K562 (cell line): Measurements from ENCODE around the gene SGSM2. TPM values are rescaled to one million over a fixed set of nuclear protein-coding genes. Genes with fewer than 3 reads are reported as not detected.
A peak's percentile ranks its signal among the peaks of the same experiment; 100 is the strongest.

Experiments
- ATAC-seq: fragments of 200-7000 bp; cut with Tn5 transposase; 3 replicates; pipeline ENCODE4 v1.9.1; 2020; ENCODE audit warnings: moderate library complexity
- BruUV-seq: library from RNA; stranded (reverse); fragments of 400-500 nt; replicated peaks from 2 replicates; lab custom pipeline; 2021; lab: Mats Ljungman, UMichigan
- CTCF ChIA-PET: fragments of 300-600 bp; formaldehyde crosslinking; extraction: SDS; loops from one replicate; lab custom pipeline; 2021; ENCODE audit warnings: low intra/inter-chr PET ratio; lab: Yijun Ruan, JAX
- POLR2A ChIA-PET: fragments of 300-600, 350-650 bp; sonication (Branson Sonifier 250); formaldehyde crosslinking; extraction: SDS; loops from one replicate; lab custom pipeline; 2021; ENCODE audit warnings: antibody characterized with exemption, inconsistent platforms; lab: Yijun Ruan, JAX
- DNase-seq, 4 experiments: peaks; one replicate each; pipeline versions ENCODE4 v3.0.0 to v3.0.0-alpha.2; 2011 to 2018; ENCODE audit warnings: low spot score in 3 of 4, mixed read lengths in 3 of 4; ENCODE audit errors: extremely low read depth in 1 of 4
- FAIRE-seq: peaks from 2 replicates; lab custom pipeline; 2011; peaks lifted over from hg19 to GRCh38; lab: Jason Lieb, UNC
- H2AFZ ChIP-seq: 2 replicates; pipeline ENCODE4 v1.6.0; 2011; ENCODE audit warnings: low read depth, low read length, control low read depth, inconsistent platforms
- H3K27ac ChIP-seq: fragments of 200-600 bp; 3 replicates; pipeline ENCODE4 v1.8.0; 2011; ENCODE audit warnings: low read depth, mild to moderate bottlenecking, control low read depth, inconsistent platforms, low read length, moderate library complexity, mixed read lengths; ENCODE audit errors: extremely low read depth
- H3K27me3 ChIP-seq, 2 experiments: fragments of 300-600 bp in 1 of 2; 2 replicates in 1 of 2; 3 replicates in 1 of 2; pipeline versions ENCODE4 v1.6.0 to v1.8.0; 2011; ENCODE audit warnings: inconsistent platforms in 2 of 2, low read length in 2 of 2, mild to moderate bottlenecking in 1 of 2, mixed read lengths in 1 of 2, moderate library complexity in 1 of 2; ENCODE audit not compliant: control insufficient read depth in 2 of 2, insufficient read depth in 2 of 2
- H3K36me3 ChIP-seq: fragments of 300-600 bp; 3 replicates; pipeline ENCODE4 v1.8.0; 2011; ENCODE audit warnings: mild to moderate bottlenecking, low read length, inconsistent platforms; ENCODE audit not compliant: control insufficient read depth, insufficient read depth
- H3K4me1 ChIP-seq, 2 experiments: fragments of 200-600 bp in 1 of 2; replicated peaks in 1 of 2; 2 replicates in 1 of 2; 3 replicates in 1 of 2; pipeline versions ENCODE4 v1.5.1 to v1.8.0; 2011; ENCODE audit warnings: inconsistent platforms in 2 of 2, low read length in 2 of 2, mild to moderate bottlenecking in 1 of 2, mixed read lengths in 1 of 2, moderate library complexity in 1 of 2; ENCODE audit not compliant: control insufficient read depth in 2 of 2, insufficient read depth in 2 of 2
- H3K4me2 ChIP-seq: 2 replicates; pipeline ENCODE4 v1.6.1; 2011; ENCODE audit warnings: low read length, control low read depth, inconsistent platforms, mixed read lengths; ENCODE audit not compliant: insufficient read depth
- H3K4me3 ChIP-seq: fragments of 200-600 bp; sonication (generic), shearing (Covaris generic); 2 replicates; pipeline ENCODE4 v1.5.1; 2016; ENCODE audit warnings: control low read depth, inconsistent platforms
- H3K79me2 ChIP-seq: fragments of 200-600 bp; 3 replicates; pipeline ENCODE4 v1.8.0; 2011; ENCODE audit warnings: low read length, inconsistent platforms; ENCODE audit not compliant: control insufficient read depth, insufficient read depth
- H3K9ac ChIP-seq, 2 experiments: 2 replicates each; pipeline versions ENCODE4 v1.6.0 to v1.6.1; 2011; ENCODE audit warnings: low read depth in 2 of 2, low read length in 2 of 2, control low read depth in 1 of 2, inconsistent platforms in 1 of 2, mild to moderate bottlenecking in 1 of 2, mixed read lengths in 1 of 2; ENCODE audit not compliant: insufficient read depth in 1 of 2
- H3K9me1 ChIP-seq: one replicate; pipeline ENCODE4 v1.6.0; 2011; ENCODE audit warnings: inconsistent platforms, mild to moderate bottlenecking, low read length, moderate library complexity; ENCODE audit not compliant: control insufficient read depth, insufficient read depth
- H3K9me3 ChIP-seq: replicated peaks from 2 replicates; pipeline ENCODE4 v1.5.1; 2011; ENCODE audit warnings: low read depth, low read length, inconsistent platforms; ENCODE audit not compliant: control insufficient read depth, insufficient read depth
- H4K20me1 ChIP-seq: replicated peaks from 2 replicates; pipeline ENCODE4 v1.6.1; 2011; ENCODE audit warnings: low read length, inconsistent platforms, mixed read lengths; ENCODE audit not compliant: control insufficient read depth, insufficient read depth
- CBX1 ChIP-seq: sonication (generic); IDR thresholded peaks from 2 replicates; pipeline ENCODE4 v1.6.1; 2016; ENCODE audit warnings: antibody characterized with exemption, low read depth, mild to moderate bottlenecking
- E2F5 ChIP-seq: sonication (generic); formaldehyde crosslinking; IDR thresholded peaks from 2 replicates; pipeline ENCODE4 v1.8.0; 2022; ENCODE audit warnings: mild to moderate bottlenecking, missing genetic modification reagents
- ETS2 ChIP-seq: IDR thresholded peaks from 2 replicates; pipeline ENCODE4 v1.6.1; 2016; ENCODE audit warnings: borderline replicate concordance, missing genetic modification characterization, mild to moderate bottlenecking, moderate library complexity, missing compliant biosample characterization; ENCODE audit not compliant: poor library complexity, severe bottlenecking
- MEIS2 ChIP-seq: fragments of 450-650 bp; IDR thresholded peaks from 2 replicates; pipeline ENCODE4 v1.6.1; 2014; ENCODE audit warnings: mild to moderate bottlenecking; ENCODE audit not compliant: partially characterized antibody
- NCOR1 ChIP-seq: fragments of 450-650 bp; IDR thresholded peaks from 2 replicates; pipeline ENCODE4 v1.6.1; 2016; ENCODE audit warnings: mild to moderate bottlenecking, moderate library complexity
- NFIC ChIP-seq: fragments of 450-650 bp; IDR thresholded peaks from 2 replicates; pipeline ENCODE4 v1.6.1; 2017; ENCODE audit warnings: mild to moderate bottlenecking, inconsistent platforms
- RBM39 ChIP-seq: fragments of 200-400 bp; formaldehyde crosslinking; optimal IDR thresholded peaks from 2 replicates; pipeline ENCODE3; 2018; ENCODE audit warnings: low read depth, low read length
- TBP ChIP-seq: optimal IDR thresholded peaks from 2 replicates; pipeline ENCODE3; 2011; ENCODE audit warnings: low read depth, low read length, improper control_type of control experiment
- ZBTB1 ChIP-seq: sonication (generic); formaldehyde crosslinking; IDR thresholded peaks from 2 replicates; pipeline ENCODE4 v1.8.1; 2023; ENCODE audit warnings: missing genetic modification reagents, low read depth, mild to moderate bottlenecking, borderline replicate concordance
- ZFP30 ChIP-seq: fragments of 250-450 bp; sonication (Bioruptor Pico); IDR thresholded peaks from 2 replicates; pipeline ENCODE4 v1.8.0; 2022; ENCODE audit warnings: moderate library complexity, mild to moderate bottlenecking, inconsistent platforms, borderline replicate concordance
- ZNF146 ChIP-seq: IDR thresholded peaks from one replicate; pipeline ENCODE4 v1.6.1; 2018; ENCODE audit warnings: missing compliant biosample characterization; ENCODE audit not compliant: unreplicated experiment
- ZNF217 ChIP-seq: sonication (generic); formaldehyde crosslinking; IDR thresholded peaks from 2 replicates; pipeline ENCODE4 v1.8.0; 2022; ENCODE audit warnings: mild to moderate bottlenecking, missing genetic modification reagents
- ZNF830 ChIP-seq: fragments of 250-450 bp; sonication (Bioruptor Pico); IDR thresholded peaks from 2 replicates; pipeline ENCODE4 v1.5.0; 2021; ENCODE audit warnings: mild to moderate bottlenecking
- whole genome bisulfite sequencing: fragments of 100-300 bp; shearing (Covaris generic); methylation state at CpG from one replicate; pipeline ENCODE4 v1.1.6; 2016; ENCODE audit warnings: low coverage, mixed read lengths; ENCODE audit not compliant: insufficient coverage; ENCODE audit errors: missing lambda C conversion rate; 5-methylcytosine and 5-hydroxymethylcytosine counted together
- in situ Hi-C: fragments of 300-500 bp; cut with MboI; formaldehyde crosslinking; loops from 4 replicates; pipeline ENCODE4 v1.15.0; 2018; ENCODE audit warnings: inconsistent platforms, mixed read lengths
- intact Hi-C: fragments of 100-400 bp; cut with micrococcal nuclease; formaldehyde crosslinking; loops from 2 replicates; pipeline ENCODE4 v1.14.2; 2022
- polyA plus RNA-seq, 8 experiments: library from polyadenylated mRNA; depleted of rRNA in 4 of 8; stranded (reverse) in 5 of 8; unstranded in 3 of 8; fragments of >200 nt; fragmentation: Nextera tagmentation in 2 of 8; fragmentation: Illumina TruSeq in 1 of 8; extraction: Ambion mirVana in 2 of 8; extraction: Trizol in 1 of 8; gene quantifications; 2 replicates each; pipeline versions ENCODE4 v1.2.1 to v1.2.3, GENCODE V29; 2011 to 2014; ENCODE audit warnings: inconsistent platforms in 1 of 8, missing spikeins in 1 of 8
- total RNA-seq, 7 experiments: library from RNA; depleted of rRNA in 6 of 7; stranded (reverse); fragments of >200 nt in 6 of 7; fragmentation: Illumina TruSeq in 2 of 7; extraction: Trizol in 2 of 7; gene quantifications; 2 replicates each; pipeline versions ENCODE4 v1.2.1 to v1.2.3, GENCODE V29; 2011 to 2021; ENCODE audit warnings: low replicate concordance in 1 of 7
- TF ChIP-seq, protein P1 (sequence below): fragments of 450-650 bp; formaldehyde crosslinking; IDR thresholded peaks from 2 replicates; pipeline ENCODE4 v1.4.0; 2020; ENCODE audit warnings: mild to moderate bottlenecking, moderate library complexity
- TF ChIP-seq, protein P2 (sequence below), 2 experiments: fragments of 450-650 bp; conservative IDR thresholded peaks; 2 replicates each; pipeline ENCODE4 v1.6.1; 2017; ENCODE audit warnings: mild to moderate bottlenecking in 2 of 2, moderate library complexity in 2 of 2

Gene SGSM2
- total and polyA plus RNA-seq, 9 of the 15 experiments (the other 6 are each of a cell fraction or from before 2014, with no cell fraction given), result 0.20 to 26.3 (median 14.8) TPM

- TF ChIP-seq ETS2 (tag) (no peak), NFIC (0 out of 2 replicates have a peak, but pooled peaks have one; percentile 12), MEIS2 (peak; percentile 44), RBM39 (no peak)
Measured at GRCh38 chr17:2303204-2304188, 33.8 kb upstream of the SGSM2 start, which contains the start of the genes SMG6 and SRR (continued).

DNA sequence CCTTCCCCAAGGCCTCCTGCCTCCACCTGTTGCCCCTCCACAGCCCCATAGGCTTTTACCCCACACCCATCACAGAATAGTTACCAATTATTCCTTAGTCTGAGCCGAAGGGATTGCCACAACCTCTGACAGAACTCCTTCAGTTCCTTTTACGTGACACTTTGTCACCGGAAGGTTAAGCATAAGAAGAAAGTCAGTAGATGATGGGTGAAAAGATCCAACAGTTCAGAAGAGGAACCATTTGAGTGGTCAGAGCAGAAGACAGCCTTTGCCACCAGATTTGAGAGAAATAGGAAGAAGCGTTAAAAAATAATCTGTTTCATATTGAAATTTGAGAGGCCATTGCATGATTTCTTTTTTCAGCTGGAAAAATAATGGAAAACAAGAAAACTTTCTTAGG is 32.4 kb upstream of the SGSM2 start:
- intact Hi-C loops, result no loop called here
- ChIA-PET POLR2A (interaction anchor here (0.6 to 1.8 kb wide), 7 partner anchors 9 to 679 kb away, joined by 3 to 6 read pairs (median 4); partner anchors contain the start of gene TSR1), CTCF (interaction anchor here (0.6 kb wide), 1 partner anchor 250 kb away, joined by 3 read pairs; the partner anchor contains the start of gene HIC1)
- peaks cover 55% of the 10 kb centered on the region for H3K79me2 ChIP-seq
- peaks cover 14% of the 10 kb centered on the region; the same call in 2 of the 3 replicates for H3K36me3 ChIP-seq
- peak overlapping the region; percentile 83; the same call in 1 of the 3 replicates for H3K27ac ChIP-seq
- no peaks in the 10 kb centered on the region for H3K27me3 ChIP-seq
- DNase-seq (no peak), ATAC-seq (no peak), FAIRE-seq (peak; percentile 35)
- H3K9me3 ChIP-seq, result no peaks in the 10 kb centered on the region
- peak overlapping the region; percentile 14; the same call in 1 of the 2 replicates for H2AFZ ChIP-seq
- peak overlapping the region; percentile 86 to 100; a peak in 3 of 4 replicates for H3K9ac ChIP-seq
- no peaks in the 10 kb centered on the region for H3K9me1 ChIP-seq
- TF ChIP-seq, protein P1, sequence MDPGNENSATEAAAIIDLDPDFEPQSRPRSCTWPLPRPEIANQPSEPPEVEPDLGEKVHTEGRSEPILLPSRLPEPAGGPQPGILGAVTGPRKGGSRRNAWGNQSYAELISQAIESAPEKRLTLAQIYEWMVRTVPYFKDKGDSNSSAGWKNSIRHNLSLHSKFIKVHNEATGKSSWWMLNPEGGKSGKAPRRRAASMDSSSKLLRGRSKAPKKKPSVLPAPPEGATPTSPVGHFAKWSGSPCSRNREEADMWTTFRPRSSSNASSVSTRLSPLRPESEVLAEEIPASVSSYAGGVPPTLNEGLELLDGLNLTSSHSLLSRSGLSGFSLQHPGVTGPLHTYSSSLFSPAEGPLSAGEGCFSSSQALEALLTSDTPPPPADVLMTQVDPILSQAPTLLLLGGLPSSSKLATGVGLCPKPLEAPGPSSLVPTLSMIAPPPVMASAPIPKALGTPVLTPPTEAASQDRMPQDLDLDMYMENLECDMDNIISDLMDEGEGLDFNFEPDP (CRISPR knock-in tag), result no peak
- TF ChIP-seq CBX1, result no peak
- no peak for TF ChIP-seq ZNF830 (CRISPR knock-in tag)
- no peak for TF ChIP-seq E2F5 (CRISPR knock-in tag)
- no peak for TF ChIP-seq ZNF146
- no peak for TF ChIP-seq TBP
- no peak for TF ChIP-seq ZNF217 (CRISPR knock-in tag)
- TF ChIP-seq, protein P2, sequence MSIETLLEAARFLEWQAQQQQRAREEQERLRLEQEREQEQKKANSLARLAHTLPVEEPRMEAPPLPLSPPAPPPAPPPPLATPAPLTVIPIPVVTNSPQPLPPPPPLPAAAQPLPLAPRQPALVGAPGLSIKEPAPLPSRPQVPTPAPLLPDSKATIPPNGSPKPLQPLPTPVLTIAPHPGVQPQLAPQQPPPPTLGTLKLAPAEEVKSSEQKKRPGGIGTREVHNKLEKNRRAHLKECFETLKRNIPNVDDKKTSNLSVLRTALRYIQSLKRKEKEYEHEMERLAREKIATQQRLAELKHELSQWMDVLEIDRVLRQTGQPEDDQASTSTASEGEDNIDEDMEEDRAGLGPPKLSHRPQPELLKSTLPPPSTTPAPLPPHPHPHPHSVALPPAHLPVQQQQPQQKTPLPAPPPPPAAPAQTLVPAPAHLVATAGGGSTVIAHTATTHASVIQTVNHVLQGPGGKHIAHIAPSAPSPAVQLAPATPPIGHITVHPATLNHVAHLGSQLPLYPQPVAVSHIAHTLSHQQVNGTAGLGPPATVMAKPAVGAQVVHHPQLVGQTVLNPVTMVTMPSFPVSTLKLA (conservative IDR thresholded peaks at IDR 0.05), result no peak
- TF ChIP-seq ZFP30 (CRISPR knock-in tag), result no peak
- TF ChIP-seq ZBTB1 (CRISPR knock-in tag), result no peak
- no peak for TF ChIP-seq NCOR1
- in situ Hi-C loops, result no loop called here
- H3K4me3 ChIP-seq, result peak overlapping the region; percentile 96
- BruUV-seq, result TSS peak; percentile 79
- no peaks in the 10 kb centered on the region for H4K20me1 ChIP-seq
- H3K4me1 ChIP-seq, result peaks cover 17% of the 10 kb centered on the region in 2 experiments; a peak in 4 of 5 replicates
- H3K4me2 ChIP-seq, result peak overlapping the region; percentile 84
- WGBS, result 29% methylated on average over 4 of the region's 4 CpGs
